ENCODE data around the gene SOBP. TPM values are rescaled to one million over a fixed set of nuclear protein-coding genes. Genes with fewer than 3 reads are reported as not detected.
A peak's percentile ranks its signal among the peaks of the same experiment; 100 is the strongest.

Gene SOBP
- total and polyA plus RNA-seq, 5 donors from 2014 or later, result 0.07 to 0.13 TPM; not detected in 3

GRCh38 chr6:107604549-107604948 is 114.6 kb downstream of the SOBP start:
- H3K9me3 Mint-ChIP-seq, result no peaks in the 10 kb centered on the region

DNA sequence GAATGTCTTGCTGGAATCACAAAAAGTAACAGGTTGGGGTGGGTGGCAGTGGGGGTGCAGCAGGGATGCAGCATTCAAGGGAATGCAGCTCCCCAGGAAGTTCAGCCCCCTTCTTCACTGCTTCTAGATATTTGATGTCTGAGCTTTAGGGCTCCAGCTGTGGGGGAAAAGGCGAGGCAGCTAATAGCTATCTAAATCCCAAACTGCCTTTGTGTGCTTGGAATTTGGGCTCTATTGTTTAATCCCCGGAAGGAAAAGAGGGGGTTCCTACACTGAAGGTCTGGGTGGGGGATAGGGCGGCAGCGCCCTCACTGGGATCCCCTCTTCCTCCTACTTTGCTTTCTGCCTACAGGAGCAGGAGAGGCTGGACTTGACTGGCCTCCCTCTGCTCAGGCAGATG is 116.5 kb downstream of the SOBP start:
- Histone ChIP-seq H3K4me1 (ENCODE audit: control insufficient read depth, insufficient read depth, low read length, poor library complexity, severe bottlenecking) (no peaks in the 10 kb centered on the region), H3K4me3 (ENCODE audit: low read depth, low read length) (no peak overlapping the region), H3K9me3 (ENCODE audit: control insufficient read depth in 2 of 2, low read length in 2 of 2) (no peaks in the 10 kb centered on the region), H3K27ac (ENCODE audit: insufficient read depth, low read length, poor library complexity, severe bottlenecking) (no peak overlapping the region), H3K27me3 (ENCODE audit: control insufficient read depth, insufficient read depth, low read length) (no peaks in the 10 kb centered on the region), H3K36me3 (ENCODE audit: control insufficient read depth, insufficient read depth, low read length) (no peaks in the 10 kb centered on the region)
- ATAC-seq (ENCODE audit: low read depth in 2 of 2) (no peak), DNase-seq (no peak)
- H3K27me3 Mint-ChIP-seq, result peaks cover 16% of the 10 kb centered on the region
- H3K36me3 Mint-ChIP-seq, result no peaks in the 10 kb centered on the region
- no peaks in the 10 kb centered on the region for H3K9me3 Mint-ChIP-seq
- H3K4me3 Mint-ChIP-seq, result no peak overlapping the region
- H3K27ac Mint-ChIP-seq, result no peak overlapping the region
- H3K4me1 Mint-ChIP-seq, result no peaks in the 10 kb centered on the region

More at GRCh38 chr6:107604549-107604948, 114.6 kb downstream of the SOBP start:
- H3K36me3 ChIP-seq (ENCODE audit: control insufficient read depth, insufficient read depth, low read length), result no peaks in the 10 kb centered on the region
- H3K27me3 ChIP-seq (ENCODE audit: control insufficient read depth, insufficient read depth, low read length), result peaks cover 3% of the 10 kb centered on the region
- no peaks in the 10 kb centered on the region for H3K9me3 ChIP-seq (ENCODE audit: control insufficient read depth in 2 of 2, low read length in 2 of 2)
- no peak overlapping the region for H3K27ac ChIP-seq (ENCODE audit: insufficient read depth, low read length, poor library complexity, severe bottlenecking)
- no peak overlapping the region for H3K4me3 ChIP-seq (ENCODE audit: low read depth, low read length)
- no peaks in the 10 kb centered on the region for H3K4me1 ChIP-seq (ENCODE audit: control insufficient read depth, insufficient read depth, low read length, poor library complexity, severe bottlenecking)
- peaks cover 18% of the 10 kb centered on the region for H3K27me3 Mint-ChIP-seq
- no peak for ATAC-seq (ENCODE audit: low read depth in 2 of 2)
- H3K36me3 Mint-ChIP-seq, result no peaks in the 10 kb centered on the region
- H3K27ac Mint-ChIP-seq, result no peak overlapping the region
- H3K4me1 Mint-ChIP-seq, result no peaks in the 10 kb centered on the region
- no peak overlapping the region for H3K4me3 Mint-ChIP-seq
- no peak for DNase-seq

GRCh38 chr6:107607116-107607515 is 117.2 kb downstream of the SOBP start:
- Histone ChIP-seq H3K4me1 (ENCODE audit: control insufficient read depth, insufficient read depth, low read length, poor library complexity, severe bottlenecking) (no peaks in the 10 kb centered on the region), H3K27ac (ENCODE audit: insufficient read depth, low read length, poor library complexity, severe bottlenecking) (no peak overlapping the region), H3K36me3 (ENCODE audit: control insufficient read depth, insufficient read depth, low read length) (no peaks in the 10 kb centered on the region), H3K27me3 (ENCODE audit: control insufficient read depth, insufficient read depth, low read length) (no peaks in the 10 kb centered on the region), H3K9me3 (ENCODE audit: control insufficient read depth in 2 of 2, low read length in 2 of 2) (no peaks in the 10 kb centered on the region), H3K4me3 (ENCODE audit: low read depth, low read length) (no peak overlapping the region)
- Mint-ChIP-seq H3K27me3 (peaks cover 21% of the 10 kb centered on the region), H3K36me3 (no peaks in the 10 kb centered on the region), H3K4me1 (no peaks in the 10 kb centered on the region), H3K27ac (no peak overlapping the region), H3K4me3 (no peak overlapping the region), H3K9me3 (no peaks in the 10 kb centered on the region)
- ATAC-seq (ENCODE audit: low read depth in 2 of 2), result no peak
- DNase-seq, result no peak

GRCh38 chr6:107611094-107611810 is 121.3 kb downstream of the SOBP start:
- H3K4me1 Mint-ChIP-seq, result no peaks in the 10 kb centered on the region
- no peak for DNase-seq
- H3K27me3 Mint-ChIP-seq, result peaks cover 34% of the 10 kb centered on the region
- H3K27ac Mint-ChIP-seq, result no peak overlapping the region
- H3K4me1 ChIP-seq (ENCODE audit: control insufficient read depth, insufficient read depth, low read length, poor library complexity, severe bottlenecking), result no peaks in the 10 kb centered on the region
- H3K27ac ChIP-seq (ENCODE audit: insufficient read depth, low read length, poor library complexity, severe bottlenecking), result no peak overlapping the region
- no peaks in the 10 kb centered on the region for H3K9me3 Mint-ChIP-seq
- H3K4me3 Mint-ChIP-seq, result no peak overlapping the region
- no peak for ATAC-seq (ENCODE audit: low read depth in 2 of 2)
- H3K9me3 ChIP-seq (ENCODE audit: control insufficient read depth in 2 of 2, low read length in 2 of 2), result no peaks in the 10 kb centered on the region
- peaks cover 4% of the 10 kb centered on the region for H3K27me3 ChIP-seq (ENCODE audit: control insufficient read depth, insufficient read depth, low read length)
- H3K36me3 Mint-ChIP-seq, result no peaks in the 10 kb centered on the region
- no peak overlapping the region for H3K4me3 ChIP-seq (ENCODE audit: low read depth, low read length)
- H3K36me3 ChIP-seq (ENCODE audit: control insufficient read depth, insufficient read depth, low read length), result no peaks in the 10 kb centered on the region

DNA sequence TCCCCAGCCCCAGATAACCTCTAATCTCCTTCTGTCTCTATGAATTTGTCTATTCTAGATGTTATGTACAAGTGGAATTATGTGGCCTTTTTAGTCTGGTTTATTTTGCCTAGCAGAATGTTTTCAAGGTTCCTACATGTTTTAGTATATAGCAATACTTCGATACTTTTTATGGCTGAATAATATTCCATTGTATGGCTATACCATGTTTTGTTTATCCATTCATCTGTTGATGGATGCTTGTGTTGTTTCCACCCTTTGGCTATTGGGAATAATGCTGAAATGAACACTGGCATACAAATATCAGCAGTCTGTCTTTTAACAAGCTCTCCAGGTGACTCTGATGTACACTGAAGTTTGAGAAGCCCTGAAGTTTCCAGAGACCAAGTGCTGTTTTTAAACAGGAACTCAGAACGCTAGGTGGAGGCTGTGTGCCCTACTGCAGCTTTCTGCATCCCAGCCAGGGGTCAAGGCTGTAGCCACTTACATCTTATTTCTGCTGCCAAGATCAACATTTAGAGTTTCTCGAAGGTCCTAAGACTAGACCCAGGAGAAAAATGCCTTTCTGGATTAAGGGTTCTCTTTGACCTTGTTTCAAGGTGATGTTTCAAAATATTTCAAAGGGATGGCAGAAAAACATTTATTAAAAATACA is 123.0 kb downstream of the SOBP start:
- H3K36me3 Mint-ChIP-seq, result no peaks in the 10 kb centered on the region
- no peak overlapping the region for H3K4me3 Mint-ChIP-seq
- Histone ChIP-seq H3K36me3 (ENCODE audit: control insufficient read depth, insufficient read depth, low read length) (no peaks in the 10 kb centered on the region), H3K27ac (ENCODE audit: insufficient read depth, low read length, poor library complexity, severe bottlenecking) (no peak overlapping the region), H3K9me3 (ENCODE audit: control insufficient read depth in 2 of 2, low read length in 2 of 2) (no peaks in the 10 kb centered on the region), H3K27me3 (ENCODE audit: control insufficient read depth, insufficient read depth, low read length) (peaks cover 4% of the 10 kb centered on the region), H3K4me3 (ENCODE audit: low read depth, low read length) (no peak overlapping the region), H3K4me1 (ENCODE audit: control insufficient read depth, insufficient read depth, low read length, poor library complexity, severe bottlenecking) (no peaks in the 10 kb centered on the region)
- peaks cover 0 to under 1% (median under 1%) of the 10 kb centered on the region in 4 donors for H3K4me1 Mint-ChIP-seq
- H3K27ac Mint-ChIP-seq, result no peak overlapping the region
- DNase-seq, result no peak
- ATAC-seq (ENCODE audit: low read depth in 2 of 2), result no peak
- H3K9me3 Mint-ChIP-seq, result no peaks in the 10 kb centered on the region
- H3K27me3 Mint-ChIP-seq, result peaks cover 33% of the 10 kb centered on the region

GRCh38 chr6:107613651-107614379 is 123.9 kb downstream of the SOBP start:
- Histone ChIP-seq H3K9me3 (ENCODE audit: control insufficient read depth in 2 of 2, low read length in 2 of 2) (no peaks in the 10 kb centered on the region), H3K36me3 (ENCODE audit: control insufficient read depth, insufficient read depth, low read length) (no peaks in the 10 kb centered on the region), H3K4me3 (ENCODE audit: low read depth, low read length) (no peak overlapping the region), H3K27me3 (ENCODE audit: control insufficient read depth, insufficient read depth, low read length) (peaks cover 4% of the 10 kb centered on the region), H3K27ac (ENCODE audit: insufficient read depth, low read length, poor library complexity, severe bottlenecking) (no peak overlapping the region), H3K4me1 (ENCODE audit: control insufficient read depth, insufficient read depth, low read length, poor library complexity, severe bottlenecking) (peaks cover 8% of the 10 kb centered on the region)
- Mint-ChIP-seq H3K27ac (no peak overlapping the region), H3K9me3 (no peaks in the 10 kb centered on the region), H3K4me3 (no peak overlapping the region), H3K27me3 (peaks cover 27% of the 10 kb centered on the region), H3K4me1 (peaks cover 0 to 10% (median 5%) of the 10 kb centered on the region in 4 donors), H3K36me3 (no peaks in the 10 kb centered on the region)
- DNase-seq, result no peak
- no peak for ATAC-seq (ENCODE audit: low read depth in 2 of 2)

- H3K27ac Mint-ChIP-seq, result peak overlapping the region in 1 of 3 donors; percentile 37
Measured at GRCh38 chr6:107614828-107615227, 124.9 kb downstream of the SOBP start.

More at GRCh38 chr6:107614828-107615227, 124.9 kb downstream of the SOBP start:
- H3K27me3 ChIP-seq (ENCODE audit: control insufficient read depth, insufficient read depth, low read length), result peaks cover 4% of the 10 kb centered on the region
- Mint-ChIP-seq H3K4me3 (peak overlapping the region in 1 of 4 donors; percentile 12), H3K36me3 (no peaks in the 10 kb centered on the region), H3K27me3 (peaks cover 18% of the 10 kb centered on the region), H3K9me3 (no peaks in the 10 kb centered on the region), H3K4me1 (peaks cover 0 to 18% (median 8%) of the 10 kb centered on the region in 4 donors)
- H3K36me3 ChIP-seq (ENCODE audit: control insufficient read depth, insufficient read depth, low read length), result no peaks in the 10 kb centered on the region
- H3K9me3 ChIP-seq (ENCODE audit: control insufficient read depth in 2 of 2, low read length in 2 of 2), result no peaks in the 10 kb centered on the region
- H3K4me3 ChIP-seq (ENCODE audit: low read depth, low read length), result no peak overlapping the region
- peaks cover 14% of the 10 kb centered on the region for H3K4me1 ChIP-seq (ENCODE audit: control insufficient read depth, insufficient read depth, low read length, poor library complexity, severe bottlenecking)
- no peak for DNase-seq
- H3K27ac ChIP-seq (ENCODE audit: insufficient read depth, low read length, poor library complexity, severe bottlenecking), result no peak overlapping the region
- no peak for ATAC-seq (ENCODE audit: low read depth in 2 of 2)

All from CD4-positive, CD25-positive, alpha-beta regulatory T cell (primary cell).